Measurements from ENCODE around the gene NMNAT1. TPM values are rescaled to one million over a fixed set of nuclear protein-coding genes. Genes with fewer than 3 reads are reported as not detected.

The NMNAT1 gene
- total RNA-seq, 3 donors from 2014 or later = 6.6 to 8.3 (median 6.9) TPM

DNA sequence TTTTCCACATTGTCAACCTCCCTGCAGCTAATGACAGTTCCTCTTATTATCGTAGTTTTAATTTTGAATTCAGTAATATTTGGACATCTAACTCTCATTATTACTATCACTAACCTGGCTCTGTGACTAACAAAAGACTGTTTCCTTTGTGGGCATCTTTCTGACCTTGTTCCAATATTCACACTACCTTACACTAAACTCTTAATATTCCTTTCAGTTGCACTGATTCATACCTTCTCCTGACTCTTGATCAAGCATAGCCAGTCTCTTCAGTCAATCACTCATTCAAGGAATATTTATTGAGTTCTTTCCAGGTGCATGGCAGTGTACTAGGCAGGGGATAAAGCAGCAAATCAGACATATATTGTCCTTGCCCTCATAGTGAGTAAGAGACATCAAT lies 25.4 kb upstream of the NMNAT1 start:
- TF ChIP-seq, protein P1, sequence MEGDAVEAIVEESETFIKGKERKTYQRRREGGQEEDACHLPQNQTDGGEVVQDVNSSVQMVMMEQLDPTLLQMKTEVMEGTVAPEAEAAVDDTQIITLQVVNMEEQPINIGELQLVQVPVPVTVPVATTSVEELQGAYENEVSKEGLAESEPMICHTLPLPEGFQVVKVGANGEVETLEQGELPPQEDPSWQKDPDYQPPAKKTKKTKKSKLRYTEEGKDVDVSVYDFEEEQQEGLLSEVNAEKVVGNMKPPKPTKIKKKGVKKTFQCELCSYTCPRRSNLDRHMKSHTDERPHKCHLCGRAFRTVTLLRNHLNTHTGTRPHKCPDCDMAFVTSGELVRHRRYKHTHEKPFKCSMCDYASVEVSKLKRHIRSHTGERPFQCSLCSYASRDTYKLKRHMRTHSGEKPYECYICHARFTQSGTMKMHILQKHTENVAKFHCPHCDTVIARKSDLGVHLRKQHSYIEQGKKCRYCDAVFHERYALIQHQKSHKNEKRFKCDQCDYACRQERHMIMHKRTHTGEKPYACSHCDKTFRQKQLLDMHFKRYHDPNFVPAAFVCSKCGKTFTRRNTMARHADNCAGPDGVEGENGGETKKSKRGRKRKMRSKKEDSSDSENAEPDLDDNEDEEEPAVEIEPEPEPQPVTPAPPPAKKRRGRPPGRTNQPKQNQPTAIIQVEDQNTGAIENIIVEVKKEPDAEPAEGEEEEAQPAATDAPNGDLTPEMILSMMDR (IDR thresholded peaks at IDR 0.05) = no peak
- TF ChIP-seq POLR2A (IDR thresholded peaks at IDR 0.05) (no peak), POLR2AphosphoS5 (IDR thresholded peaks at IDR 0.05) (no peak)
- DNase-seq (ENCODE audit: low spot score in 2 of 2) = no peak
- Histone ChIP-seq H3K36me3 (no peaks in the 10 kb centered on the region), H3K4me3 (no peak overlapping the region), H3K27me3 (no peaks in the 10 kb centered on the region), H3K9me3 (no peaks in the 10 kb centered on the region), H3K4me1 (no peaks in the 10 kb centered on the region), H3K27ac (no peak overlapping the region)
- intact Hi-C loops (cut with DNase I; ENCODE audit: low total_unique reads) = loop anchor here (2.0 kb wide), 1 partner anchor 33 kb away; no protein-coding TSS in a partner anchor

DNA sequence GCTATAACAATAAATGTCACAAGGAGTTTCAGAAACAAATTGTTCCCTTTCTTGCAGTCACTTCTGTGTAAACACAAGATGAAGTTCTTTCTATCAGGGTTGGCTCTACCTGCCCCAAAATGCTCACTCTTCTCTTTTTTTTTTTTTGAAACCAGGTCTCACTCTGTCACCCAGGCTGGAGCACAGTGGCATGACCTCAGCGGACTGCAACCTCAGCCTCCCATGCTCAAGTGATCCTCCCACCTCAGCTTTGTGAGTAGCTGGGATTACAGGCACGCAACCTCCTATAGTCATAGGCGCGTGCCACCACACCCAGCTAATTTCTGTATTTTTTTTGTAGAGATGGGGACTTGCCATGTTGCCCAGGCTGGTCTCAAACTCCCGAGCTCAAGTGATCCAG lies 22.7 kb upstream of the NMNAT1 start:
- Histone ChIP-seq H3K9me3 (no peaks in the 10 kb centered on the region), H3K4me1 (no peaks in the 10 kb centered on the region), H3K4me3 (no peak overlapping the region), H3K27ac (no peak overlapping the region), H3K36me3 (no peaks in the 10 kb centered on the region), H3K27me3 (no peaks in the 10 kb centered on the region)
- intact Hi-C loops (cut with DNase I; ENCODE audit: low total_unique reads) = no loop called here
- DNase-seq (ENCODE audit: low spot score in 2 of 2) = no peak
- TF ChIP-seq, protein P1 (IDR thresholded peaks at IDR 0.05) = no peak
- TF ChIP-seq POLR2AphosphoS5 (IDR thresholded peaks at IDR 0.05) = no peak
- TF ChIP-seq POLR2A (IDR thresholded peaks at IDR 0.05) = no peak

DNA sequence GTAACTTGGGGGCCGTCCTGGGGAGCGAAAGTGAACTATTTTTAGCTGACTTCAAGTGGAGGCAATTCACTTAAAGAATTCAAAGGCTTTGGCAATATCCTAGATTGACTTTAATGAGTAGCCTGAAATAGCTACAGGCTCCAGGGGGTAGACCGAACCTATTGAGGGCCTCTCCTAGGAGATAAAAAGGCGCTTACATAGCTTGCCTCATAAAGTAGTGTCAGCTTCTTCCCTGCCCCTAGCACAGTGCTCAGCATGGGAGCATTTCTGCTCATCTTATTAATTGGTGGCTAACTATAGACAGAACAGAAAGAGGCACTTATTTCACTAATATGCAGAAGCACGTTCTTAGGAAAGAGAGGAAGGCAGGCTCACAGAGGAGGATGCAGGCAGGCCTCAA lies 20.9 kb upstream of the NMNAT1 start:
- Histone ChIP-seq H3K9me3 (no peaks in the 10 kb centered on the region), H3K27me3 (no peaks in the 10 kb centered on the region), H3K4me1 (no peaks in the 10 kb centered on the region), H3K27ac (no peak overlapping the region), H3K36me3 (no peaks in the 10 kb centered on the region), H3K4me3 (no peak overlapping the region)
- intact Hi-C loops (cut with DNase I; ENCODE audit: low total_unique reads) = no loop called here
- TF ChIP-seq POLR2A (IDR thresholded peaks at IDR 0.05) (no peak), POLR2AphosphoS5 (IDR thresholded peaks at IDR 0.05) (no peak)
- TF ChIP-seq, protein P1 (IDR thresholded peaks at IDR 0.05) = no peak
- no peak for DNase-seq (ENCODE audit: low spot score in 2 of 2)

DNA sequence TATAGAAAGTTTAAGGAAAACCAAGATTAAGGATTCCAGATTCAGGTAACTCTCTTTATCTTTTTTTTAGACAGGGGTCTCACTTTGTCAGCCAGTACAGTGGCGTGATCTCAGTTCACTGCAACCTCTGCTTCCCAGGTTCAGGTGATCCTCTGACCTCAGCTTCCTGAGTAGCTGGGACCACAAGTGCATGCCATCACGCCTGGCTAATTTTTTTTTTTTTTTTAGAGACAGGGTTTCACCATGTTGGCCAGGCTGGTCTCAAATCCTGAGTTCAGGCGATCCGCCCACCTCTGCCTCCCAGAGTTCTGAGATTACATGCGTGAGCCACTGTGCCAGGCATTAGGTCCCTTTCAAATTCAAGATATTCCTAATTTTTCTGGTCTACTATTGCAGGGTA lies 16.0 kb upstream of the NMNAT1 start:
- DNase-seq (ENCODE audit: low spot score in 2 of 2) = no peak
- H3K9me3 ChIP-seq = no peaks in the 10 kb centered on the region
- H3K4me1 ChIP-seq = no peaks in the 10 kb centered on the region
- intact Hi-C loops (cut with DNase I; ENCODE audit: low total_unique reads) = no loop called here
- no peaks in the 10 kb centered on the region for H3K36me3 ChIP-seq
- TF ChIP-seq POLR2A (IDR thresholded peaks at IDR 0.05) (no peak), POLR2AphosphoS5 (IDR thresholded peaks at IDR 0.05) (no peak)
- TF ChIP-seq, protein P1 (IDR thresholded peaks at IDR 0.05) = no peak
- H3K27me3 ChIP-seq = no peaks in the 10 kb centered on the region
- H3K27ac ChIP-seq = no peak overlapping the region
- no peak overlapping the region for H3K4me3 ChIP-seq

DNA sequence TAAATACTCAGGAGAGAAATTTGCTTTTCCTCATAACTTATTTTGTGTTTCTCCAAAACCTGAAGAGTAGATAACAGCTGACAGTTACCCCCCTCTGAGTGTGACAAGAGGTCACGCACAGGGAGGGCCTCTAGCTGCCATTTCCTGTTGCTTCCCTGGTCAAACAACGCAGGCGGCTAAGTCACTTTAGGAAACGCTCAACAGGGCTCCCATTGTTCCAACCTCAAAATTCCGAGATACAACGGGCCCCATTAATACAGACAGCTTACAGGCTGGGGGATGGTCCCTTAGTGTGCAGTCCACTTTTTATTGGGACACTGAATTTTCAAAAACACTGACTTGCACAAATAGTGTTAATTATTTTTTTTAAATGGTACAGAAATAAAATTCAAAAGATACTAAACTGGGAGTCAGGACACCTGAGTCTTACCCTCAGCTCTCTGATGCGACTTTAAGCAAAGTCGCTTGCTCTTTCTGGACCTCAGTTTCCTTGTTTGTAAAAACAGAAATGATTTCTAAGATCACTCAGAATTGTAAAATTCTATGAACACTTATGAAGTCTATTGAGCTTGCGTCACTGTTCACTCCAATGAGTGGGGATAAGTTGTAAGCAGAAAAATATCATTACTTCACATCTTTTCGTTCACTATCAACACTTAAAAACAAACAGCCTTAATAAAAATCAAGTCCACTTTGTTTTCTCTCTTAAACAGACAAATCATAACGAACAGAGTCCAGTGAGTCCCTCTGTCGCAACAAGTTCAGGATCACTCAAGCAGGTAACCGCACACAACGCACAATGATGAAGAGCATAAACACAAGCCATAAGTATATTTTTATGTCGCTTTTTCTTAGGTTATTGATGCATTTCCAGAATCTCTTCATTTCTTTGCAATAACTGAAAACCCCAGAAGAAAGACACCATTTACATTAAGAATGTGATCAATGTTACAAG lies 13.6 kb upstream of the NMNAT1 start:
- intact Hi-C loops (cut with DNase I; ENCODE audit: low total_unique reads) = no loop called here
- Histone ChIP-seq H3K9me3 (no peaks in the 10 kb centered on the region), H3K27me3 (no peaks in the 10 kb centered on the region), H3K4me1 (no peaks in the 10 kb centered on the region), H3K36me3 (no peaks in the 10 kb centered on the region), H3K27ac (no peak overlapping the region), H3K4me3 (no peak overlapping the region)
- TF ChIP-seq POLR2AphosphoS5 (IDR thresholded peaks at IDR 0.05) = no peak
- TF ChIP-seq, protein P1 (IDR thresholded peaks at IDR 0.05) = no peak
- TF ChIP-seq POLR2A (IDR thresholded peaks at IDR 0.05) = no peak
- peak in 1 of 2 donors; percentile 15 for DNase-seq (ENCODE audit: low spot score in 2 of 2)
